ENCODE data around the gene IL2RA.

GRCh38 chr10:6019796-6020195, 42.4 kb downstream of the IL2RA start:
- no peak for TF ChIP-seq CTCF (IDR thresholded peaks at IDR 0.05)
- TF ChIP-seq EZH2 (IDR thresholded peaks at IDR 0.05; ENCODE audit: borderline replicate concordance, insufficient read depth, low read depth, low read length, poor library complexity, severe bottlenecking): no peak
